ENCODE measurements around the gene SZRD1.
A peak's percentile ranks its signal among the peaks of the same experiment; 100 is the strongest.

The SZRD1 gene

GRCh38 chr1:16436946-16437474 is 70.0 kb downstream of the SZRD1 start, which contains the start of gene SPATA21:
SPATA21 (minus strand) TSS chr1:16437424; CDS start chr1:16431371, 6,053 bp downstream.
- no peak for DNase-seq (ENCODE audit: low read depth in 2 of 3, low spot score in 1 of 3)

GRCh38 chr1:16438516-16438915 is 71.5 kb downstream of the SZRD1 start:
- no peak for DNase-seq (ENCODE audit: low read depth in 2 of 3, low spot score in 1 of 3)

DNA sequence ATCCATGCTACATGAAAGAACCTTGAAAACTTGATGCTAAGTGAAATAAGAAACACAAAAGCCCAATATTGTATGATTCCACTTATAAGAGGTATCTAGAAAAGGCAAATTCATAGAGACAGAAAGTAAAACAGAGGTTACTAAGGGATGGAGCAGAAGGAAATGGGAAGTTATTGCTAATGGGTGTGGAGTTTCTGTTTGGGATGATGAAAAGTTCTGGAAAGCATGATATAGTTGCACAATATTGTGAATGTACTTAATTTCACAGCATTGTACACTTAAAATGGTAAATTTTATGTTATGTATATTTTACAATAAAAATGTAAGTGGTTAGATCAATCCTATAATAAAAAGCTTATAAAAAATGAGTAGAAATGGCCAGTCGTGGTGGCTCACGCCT is 71.9 kb downstream of the SZRD1 start:
- DNase-seq (ENCODE audit: low read depth in 2 of 3, low spot score in 1 of 3): no peak

DNA sequence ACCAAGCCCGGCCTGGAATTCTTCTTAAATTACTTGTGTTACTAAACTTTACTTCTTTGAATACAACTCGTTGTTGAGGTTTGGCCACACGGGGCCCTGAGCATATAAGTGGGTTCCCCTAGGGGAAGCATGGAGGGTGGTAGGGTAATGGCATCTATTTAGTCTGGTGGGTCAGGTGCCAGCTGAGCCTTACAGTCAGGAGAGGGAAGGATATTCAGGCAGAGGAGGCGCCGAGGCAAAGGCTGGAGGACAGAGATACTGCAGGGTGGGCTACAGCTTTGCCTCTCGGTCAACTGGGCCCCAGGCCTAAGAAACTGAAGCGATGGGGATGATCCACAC is 73.1 kb downstream of the SZRD1 start:
- no peak for DNase-seq (ENCODE audit: low read depth in 2 of 3, low spot score in 1 of 3)

DNA sequence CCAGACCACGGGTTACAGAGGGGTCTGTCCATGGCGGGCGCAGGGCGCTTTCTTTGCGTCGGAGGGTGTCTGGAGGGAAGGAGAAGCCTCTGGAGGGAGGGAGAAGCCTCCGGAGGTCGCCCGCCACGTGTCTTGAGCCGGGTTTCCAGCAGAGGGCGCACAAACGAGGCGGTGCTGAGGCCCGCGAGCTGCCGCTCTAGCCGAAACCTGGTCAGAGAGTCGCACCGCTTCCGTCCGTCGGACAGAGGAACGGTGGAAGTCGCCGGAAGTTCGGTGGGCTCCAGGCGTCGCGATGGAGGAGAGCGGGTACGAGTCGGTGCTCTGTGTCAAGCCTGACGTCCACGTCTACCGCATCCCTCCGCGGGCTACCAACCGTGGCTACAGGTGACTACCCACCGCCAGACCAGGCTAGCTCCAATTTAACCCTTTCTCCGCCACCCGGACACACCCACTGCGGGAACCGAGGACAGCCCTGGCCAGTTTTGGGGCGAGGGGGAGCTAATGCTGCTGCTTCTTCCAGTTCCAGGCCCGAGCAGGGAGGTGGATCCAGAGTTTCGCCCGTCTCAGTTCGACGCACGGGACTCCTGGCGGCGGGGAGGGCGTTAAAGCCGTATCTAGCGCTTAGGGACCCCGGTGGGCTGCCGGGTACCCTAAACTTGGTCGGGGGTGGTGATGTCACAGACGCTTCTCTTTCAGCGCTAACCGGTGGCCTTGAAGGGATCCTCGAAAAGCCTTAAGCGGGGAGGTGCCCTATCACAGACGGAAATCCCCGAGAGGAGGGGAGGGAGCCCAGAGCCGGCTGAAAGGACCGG is 73.6 kb downstream of the SZRD1 start, which contains the start of gene NECAP2:
Gene NECAP2, plus strand, starts transcription at position 255 of the 812 bp plus-strand sequence. Its CDS starts 38 bp downstream, at position 293.
- peak; percentile 92 to 98 (median 96) for DNase-seq (ENCODE audit: low read depth in 2 of 3, low spot score in 1 of 3)

- no peak for DNase-seq (ENCODE audit: low read depth in 2 of 3, low spot score in 1 of 3)
Measured at GRCh38 chr1:16441282-16441665, 74.2 kb downstream of the SZRD1 start.

DNA sequence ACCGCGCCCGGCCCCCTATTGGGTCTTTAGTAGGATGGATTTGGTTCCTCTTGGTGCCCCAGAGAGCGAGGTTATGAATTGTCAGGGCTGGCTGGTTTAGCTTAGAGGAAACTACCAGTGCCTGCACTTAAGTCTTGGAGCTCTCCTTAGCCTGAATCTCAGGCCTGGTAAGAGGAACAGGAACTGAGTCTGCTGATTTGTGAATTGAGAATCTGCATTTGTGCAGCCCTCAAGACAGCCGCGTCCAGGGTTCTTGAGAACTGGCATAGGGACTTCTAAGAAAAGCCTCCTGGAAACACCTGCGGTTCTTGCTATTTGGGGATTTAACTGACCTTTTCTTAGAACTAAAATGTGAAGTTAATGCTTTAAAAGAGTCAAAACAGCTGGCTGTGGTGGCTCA is 75.2 kb downstream of the SZRD1 start:
- DNase-seq (ENCODE audit: low read depth in 2 of 3, low spot score in 1 of 3): no peak

DNA sequence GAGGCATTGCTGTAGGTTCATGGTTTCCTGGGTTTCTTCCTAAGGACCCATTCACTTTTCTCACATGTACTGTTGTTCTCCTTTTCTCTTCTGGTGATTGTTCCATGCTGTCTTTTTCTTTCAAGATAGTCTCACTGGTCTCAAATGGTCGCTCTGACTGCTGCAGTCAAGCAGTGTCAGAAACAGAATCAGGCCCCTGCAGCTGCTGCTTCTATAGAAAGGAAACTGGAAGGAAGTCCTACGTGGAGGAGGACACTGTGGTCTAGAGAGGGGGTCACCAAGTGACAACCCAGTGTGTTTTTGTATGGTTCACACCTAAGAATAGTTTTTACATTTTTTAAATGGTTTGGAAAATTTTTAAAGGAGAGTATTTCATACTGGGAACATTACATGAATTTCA is 75.9 kb downstream of the SZRD1 start:
- no peak for DNase-seq (ENCODE audit: low read depth in 2 of 3, low spot score in 1 of 3)

- DNase-seq (ENCODE audit: low read depth in 2 of 3, low spot score in 1 of 3): no peak
Measured at GRCh38 chr1:16443975-16444770, 77.1 kb downstream of the SZRD1 start.

- DNase-seq (ENCODE audit: low read depth in 2 of 3, low spot score in 1 of 3): no peak
Measured at GRCh38 chr1:16445052-16445451, 78.0 kb downstream of the SZRD1 start.

DNA sequence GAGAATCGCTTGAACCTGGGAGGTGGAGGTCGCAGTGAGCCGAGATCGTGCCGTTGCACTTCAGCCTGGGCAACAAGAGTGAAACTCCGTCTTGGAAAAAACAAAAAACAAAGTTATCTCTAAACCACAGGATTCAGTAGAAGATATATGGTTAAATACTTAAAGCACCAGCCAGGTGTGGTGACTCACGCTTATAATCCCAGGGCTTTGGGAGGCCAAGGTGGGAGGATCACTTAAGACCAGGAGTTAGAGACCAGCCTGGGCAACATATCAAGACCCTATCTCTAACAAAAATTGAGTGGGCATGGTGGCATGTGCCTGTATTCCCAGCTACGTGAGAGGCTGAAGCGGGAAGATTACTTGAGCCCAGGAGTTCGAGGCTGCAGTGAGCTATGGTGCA is 79.1 kb downstream of the SZRD1 start:
- no peak for DNase-seq (ENCODE audit: low read depth in 2 of 3, low spot score in 1 of 3)

DNA sequence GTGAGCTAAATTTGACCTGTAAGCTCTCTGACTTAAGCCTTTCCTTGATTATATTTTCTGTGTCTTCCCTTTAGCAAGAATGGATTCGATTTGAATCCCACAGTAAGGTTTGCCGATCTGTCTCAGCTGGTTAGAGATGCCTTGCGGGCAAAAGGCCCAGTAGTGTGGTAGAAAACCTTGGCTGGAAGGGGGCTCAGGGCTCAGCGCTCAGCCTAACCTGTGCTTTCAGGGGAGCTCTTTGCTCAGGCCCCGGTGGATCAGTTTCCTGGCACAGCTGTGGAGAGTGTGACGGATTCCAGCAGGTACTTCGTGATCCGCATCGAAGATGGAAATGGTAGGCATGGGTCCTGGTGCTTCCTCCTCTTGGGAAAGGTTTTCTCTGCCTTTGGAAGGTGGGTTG is 80.6 kb downstream of the SZRD1 start:
- DNase-seq (ENCODE audit: low read depth in 2 of 3, low spot score in 1 of 3): no peak
